Hindlimb muscle (tissue), 1 donor: ENCODE measurements around the gene NOVA2. TPM values are rescaled to one million over a fixed set of nuclear protein-coding genes. Genes with fewer than 3 reads are reported as not detected.
A peak's percentile ranks its signal among the peaks of the same experiment; 100 is the strongest.

ENCODE experiments used
- DNase-seq: peaks from one replicate; pipeline ENCODE4 v3.0.0-alpha.2; 2013
- polyA plus RNA-seq: library from polyadenylated mRNA; unstranded; fragments of 120-200 nt; gene quantifications from one replicate; pipeline ENCODE4 v1.2.1, GENCODE V29; 2013; ENCODE audit not compliant: insufficient read length

Gene NOVA2
- polyA plus RNA-seq, 1 donor, result 5.0 TPM

DNA sequence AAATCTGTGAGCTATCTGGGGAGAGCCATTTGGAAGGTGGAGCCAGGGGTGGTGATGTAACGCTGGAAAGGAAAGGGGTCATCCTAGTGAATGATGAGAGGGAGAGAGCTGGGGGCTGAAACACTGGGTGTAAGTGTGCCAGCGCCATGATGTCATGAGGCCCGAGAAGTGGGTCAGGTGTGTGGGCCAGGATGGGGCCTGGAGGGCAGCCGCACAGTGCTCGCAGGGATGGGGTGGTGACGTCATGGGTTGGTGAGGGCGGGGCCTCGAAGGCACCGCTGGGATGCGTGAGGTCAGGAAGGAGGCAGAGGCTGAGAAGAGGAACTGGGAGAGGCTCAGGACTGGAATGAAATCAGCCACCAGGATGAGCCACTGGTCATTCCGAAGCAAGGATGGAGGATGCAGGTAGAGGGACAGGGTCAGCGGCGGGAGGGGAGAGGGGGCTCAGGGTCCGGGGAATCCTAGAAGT, 26.0 kb upstream of the NOVA2 start:
- no peak for DNase-seq

DNA sequence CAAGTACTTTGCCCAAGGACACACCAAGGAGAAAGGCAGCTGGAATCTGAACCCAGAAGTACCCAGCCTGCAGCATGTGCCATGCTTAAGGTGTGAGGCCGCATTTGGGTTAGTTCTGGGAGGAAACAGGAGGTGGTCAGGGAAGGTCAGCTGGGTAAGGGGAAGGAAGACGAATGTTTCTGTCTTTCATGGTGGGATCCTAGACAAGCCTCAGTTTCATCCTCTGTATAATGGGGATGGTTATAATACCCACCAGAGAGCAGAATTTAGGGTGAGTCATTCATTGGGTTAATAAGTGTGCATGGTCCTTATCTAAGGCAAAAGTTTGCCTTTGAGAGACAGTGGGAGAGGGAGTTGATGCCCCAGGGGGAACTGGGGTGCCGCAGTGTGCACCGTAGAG, 25.2 kb upstream of the NOVA2 start:
- DNase-seq, result no peak

- no peak for DNase-seq
Measured at GRCh38 chr19:45996933-45997332, 23.3 kb upstream of the NOVA2 start.

- no peak for DNase-seq
Measured at GRCh38 chr19:45995715-45996385, 22.2 kb upstream of the NOVA2 start.

DNA sequence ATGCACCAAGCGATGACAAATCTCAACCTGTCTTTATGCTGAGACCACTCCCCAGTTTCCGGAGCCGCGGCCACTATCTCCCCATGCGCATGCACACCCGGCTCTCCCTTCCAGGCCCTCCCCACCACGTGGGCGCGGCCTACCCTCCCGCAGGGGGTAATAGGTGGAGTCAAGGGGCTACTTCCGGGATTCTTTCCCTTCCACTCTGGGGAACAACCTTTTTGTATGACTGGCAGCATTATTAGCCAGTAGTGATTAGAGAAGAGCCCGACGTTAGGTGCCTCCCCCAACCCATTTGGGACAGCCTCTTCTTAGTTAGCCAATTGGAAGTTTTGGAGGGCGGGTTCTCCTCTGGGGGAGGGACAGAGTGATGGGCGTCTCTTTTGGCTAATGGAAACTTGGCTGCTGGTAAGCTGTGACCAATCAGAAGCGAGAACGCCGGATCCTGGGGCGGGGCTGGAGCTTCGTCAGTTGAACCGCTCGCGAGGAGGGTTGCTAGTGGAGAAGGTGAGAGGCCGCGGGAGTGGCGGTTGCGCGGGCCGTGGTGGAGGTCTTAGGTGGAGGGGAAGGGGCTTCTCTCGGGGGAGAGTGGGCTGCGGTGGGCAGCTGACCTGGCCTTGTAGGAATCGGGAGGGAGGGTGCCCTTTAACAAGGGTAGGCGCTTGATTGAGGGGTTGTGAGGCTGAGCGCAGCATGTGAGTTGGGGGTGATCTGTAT, 21.5 kb upstream of the NOVA2 start, which contains the start of gene CCDC61:
Gene CCDC61, plus strand, starts transcription at position 470 of the 717 bp plus-strand sequence. CDS start 7,552 bp downstream, outside the sequence.
- peak; percentile 98 for DNase-seq

GRCh38 chr19:45994456-45994997, 20.9 kb upstream of the NOVA2 start:
- no peak for DNase-seq

- DNase-seq, result no peak
Measured at GRCh38 chr19:45990113-45990728, 16.6 kb upstream of the NOVA2 start.

GRCh38 chr19:45985321-45985720, 11.7 kb upstream of the NOVA2 start:
- no peak for DNase-seq

GRCh38 chr19:45981350-45981749, 7.7 kb upstream of the NOVA2 start:
- DNase-seq, result no peak

- DNase-seq, result no peak
Measured at GRCh38 chr19:45978156-45978555, 4.5 kb upstream of the NOVA2 start.

GRCh38 chr19:45976178-45976577, 2.5 kb upstream of the NOVA2 start:
- DNase-seq, result no peak

GRCh38 chr19:45975306-45976070, 1.8 kb upstream of the NOVA2 start:
- DNase-seq, result no peak

- DNase-seq, result no peak
Measured at GRCh38 chr19:45972947-45973540, 621 bp downstream of the NOVA2 start.

DNA sequence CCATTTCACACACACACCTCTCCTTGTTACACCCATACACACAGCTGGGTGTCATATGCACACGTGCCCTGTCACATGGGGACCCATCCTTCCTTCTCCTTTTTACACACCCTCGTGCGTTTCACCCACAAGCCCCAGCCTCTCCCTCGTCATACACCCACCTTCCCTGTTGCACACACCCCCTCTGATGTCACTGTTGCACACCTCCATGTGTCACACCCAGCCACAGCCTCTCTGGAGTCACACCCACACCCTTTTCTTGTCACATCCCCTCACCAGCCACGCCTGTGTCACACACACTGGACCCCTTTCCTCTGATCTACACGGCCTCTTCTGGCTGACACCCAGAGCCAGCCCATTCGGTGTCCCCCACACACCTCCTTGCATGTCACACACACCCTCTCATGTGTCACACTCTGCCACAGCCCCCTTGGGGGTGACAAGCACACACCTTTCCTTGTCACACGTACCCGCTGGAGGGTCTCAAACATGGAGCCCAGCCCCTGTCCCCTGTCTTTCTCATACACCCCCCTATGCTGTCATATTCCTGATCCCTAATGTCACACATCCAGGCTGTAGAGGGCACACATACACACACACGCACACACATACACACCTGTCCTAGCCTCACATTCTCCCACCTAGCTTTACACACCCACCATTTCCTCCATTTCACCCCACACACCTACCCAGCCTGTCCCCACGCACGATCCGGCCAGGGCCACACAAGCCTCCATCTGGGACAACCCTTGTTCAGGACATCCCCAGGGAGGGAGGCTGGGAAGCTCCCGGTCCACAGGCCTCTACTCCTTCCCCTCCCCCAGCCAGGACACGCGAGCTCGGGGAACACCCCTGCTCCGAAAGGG, 1.4 kb downstream of the NOVA2 start:
- no peak for DNase-seq

GRCh38 chr19:45971260-45971902, 2.3 kb downstream of the NOVA2 start:
- no peak for DNase-seq

GRCh38 chr19:45969676-45970075, 4.0 kb downstream of the NOVA2 start:
- no peak for DNase-seq

GRCh38 chr19:45968626-45969025, 5.0 kb downstream of the NOVA2 start:
- no peak for DNase-seq

- no peak for DNase-seq
Measured at GRCh38 chr19:45967246-45967645, 6.4 kb downstream of the NOVA2 start.

DNA sequence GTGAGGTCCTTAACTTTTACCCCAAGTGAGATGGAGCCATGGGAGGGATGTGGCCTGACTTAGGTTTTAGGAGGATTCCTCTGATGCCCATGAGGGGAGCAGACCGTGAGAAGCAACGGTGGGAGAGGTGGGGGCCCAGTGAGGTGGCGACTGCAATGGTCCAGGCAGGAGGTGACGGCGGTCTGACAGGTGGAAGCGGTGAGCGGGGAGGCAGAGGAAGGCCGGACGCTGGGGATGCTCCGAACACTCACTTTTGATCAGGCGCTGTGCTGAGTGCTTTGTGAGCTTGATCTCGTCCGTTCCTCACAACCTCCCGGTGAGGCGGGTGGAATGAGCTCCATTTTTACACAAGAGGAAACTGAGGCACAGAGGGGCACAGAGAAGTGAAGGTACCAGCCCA, 11.6 kb downstream of the NOVA2 start:
- DNase-seq, result no peak

GRCh38 chr19:45960595-45961235, 12.9 kb downstream of the NOVA2 start:
- no peak for DNase-seq
